Mesenchymal stem cell (in vitro differentiated cells and primary cell): ENCODE data around the gene FLRT2.

Experiments
- DNase-seq: peaks from one replicate; pipeline ENCODE4 v3.0.0-alpha.2; 2013
- H2AFZ ChIP-seq: one replicate; pipeline ENCODE4 v1.6.1; 2013; ENCODE audit warnings: low read depth, mild to moderate bottlenecking, control low read depth, inconsistent platforms, low read length, moderate library complexity
- H2AK5ac ChIP-seq: 2 replicates; pipeline ENCODE4 v1.6.1; 2013; ENCODE audit warnings: low read length, moderate library complexity, mild to moderate bottlenecking, inconsistent platforms; ENCODE audit not compliant: severe bottlenecking
- H2BK120ac ChIP-seq: one replicate; pipeline ENCODE4 v1.6.1; 2013; ENCODE audit warnings: low read depth, mild to moderate bottlenecking, inconsistent platforms, low read length, moderate library complexity
- H2BK12ac ChIP-seq, 2 experiments: one replicate each; pipeline ENCODE4 v1.6.1; 2013; ENCODE audit warnings: inconsistent platforms in 2 of 2, low read length in 2 of 2, mild to moderate bottlenecking in 2 of 2, moderate library complexity in 2 of 2, control low read depth in 1 of 2
- H2BK15ac ChIP-seq: one replicate; pipeline ENCODE4 v1.6.1; 2013; ENCODE audit warnings: mild to moderate bottlenecking, low read depth, inconsistent platforms; ENCODE audit not compliant: poor library complexity, severe bottlenecking
- H2BK5ac ChIP-seq: 2 replicates; pipeline ENCODE4 v1.6.1; 2013; ENCODE audit warnings: low read depth, mild to moderate bottlenecking, low read length, control low read depth, inconsistent platforms; ENCODE audit not compliant: poor library complexity, severe bottlenecking
- H3K14ac ChIP-seq, 2 experiments: one replicate each; pipeline ENCODE4 v1.6.1; 2013; ENCODE audit warnings: inconsistent platforms in 2 of 2, low read length in 2 of 2, control low read depth in 1 of 2, mild to moderate bottlenecking in 1 of 2, moderate library complexity in 1 of 2
- H3K18ac ChIP-seq, 2 experiments: one replicate each; pipeline ENCODE4 v1.6.1; 2013; ENCODE audit warnings: inconsistent platforms in 2 of 2, low read length in 2 of 2, control low read depth in 1 of 2, low read depth in 1 of 2, mild to moderate bottlenecking in 1 of 2
- H3K23ac ChIP-seq, 2 experiments: one replicate each; pipeline ENCODE4 v1.6.1; 2013; ENCODE audit warnings: inconsistent platforms in 2 of 2, low read length in 2 of 2, mild to moderate bottlenecking in 2 of 2, moderate library complexity in 2 of 2, control low read depth in 1 of 2
- H3K27ac ChIP-seq: 2 replicates; pipeline ENCODE4 v1.5.1; 2013; ENCODE audit warnings: mild to moderate bottlenecking, moderate library complexity, low read length, control low read depth, inconsistent platforms; ENCODE audit not compliant: poor library complexity, severe bottlenecking
- H3K27me3 ChIP-seq, 2 experiments: 2 replicates each; pipeline versions ENCODE4 v1.6.1 to v1.7.0; 2013; ENCODE audit warnings: low read length in 2 of 2, mild to moderate bottlenecking in 2 of 2, moderate library complexity in 2 of 2, control low read depth in 1 of 2, inconsistent platforms in 1 of 2; ENCODE audit not compliant: control insufficient read depth in 1 of 2, insufficient read depth in 1 of 2
- H3K36me3 ChIP-seq, 2 experiments: 2 replicates each; pipeline versions ENCODE4 v1.6.1 to v1.7.0; 2013; ENCODE audit warnings: low read length in 2 of 2, control low read depth in 1 of 2, inconsistent platforms in 1 of 2, low read depth in 1 of 2, mild to moderate bottlenecking in 1 of 2; ENCODE audit not compliant: insufficient read depth in 2 of 2, control insufficient read depth in 1 of 2
- H3K4ac ChIP-seq, 2 experiments: one replicate each; pipeline ENCODE4 v1.6.1; 2013; ENCODE audit warnings: inconsistent platforms in 2 of 2, low read length in 2 of 2, mild to moderate bottlenecking in 2 of 2, moderate library complexity in 2 of 2, control low read depth in 1 of 2, low read depth in 1 of 2
- H3K4me1 ChIP-seq: 2 replicates; pipeline ENCODE4 v1.6.1; 2013; ENCODE audit warnings: low read depth, low read length, control low read depth; ENCODE audit not compliant: control insufficient read depth, insufficient read depth
- H3K4me2 ChIP-seq: 2 replicates; pipeline ENCODE4 v1.6.1; 2013; ENCODE audit warnings: low read length, mild to moderate bottlenecking, inconsistent platforms; ENCODE audit not compliant: poor library complexity, severe bottlenecking
- H3K4me3 ChIP-seq, 2 experiments: 2 replicates each; pipeline versions ENCODE4 v1.5.1 to v1.7.0; 2013; ENCODE audit warnings: low read length in 2 of 2, mild to moderate bottlenecking in 2 of 2, control low read depth in 1 of 2, low read depth in 1 of 2; ENCODE audit not compliant: insufficient read depth in 1 of 2
- H3K79me1 ChIP-seq: replicated peaks from 2 replicates; pipeline ENCODE4 v1.6.1; 2013; ENCODE audit warnings: mild to moderate bottlenecking, control low read depth, low read length, inconsistent platforms; ENCODE audit not compliant: poor library complexity, severe bottlenecking
- H3K9ac ChIP-seq: 2 replicates; pipeline ENCODE4 v1.7.0; 2013; ENCODE audit warnings: mild to moderate bottlenecking, low read length, moderate library complexity
- H3K9me3 ChIP-seq: 2 replicates; pipeline ENCODE4 v1.7.0; 2013; ENCODE audit warnings: mild to moderate bottlenecking, low read length; ENCODE audit not compliant: control insufficient read depth
- H4K8ac ChIP-seq: one replicate; pipeline ENCODE4 v1.6.1; 2013; ENCODE audit warnings: inconsistent platforms, mild to moderate bottlenecking, low read length, moderate library complexity
- H4K91ac ChIP-seq: one replicate; pipeline ENCODE4 v1.6.1; 2013; ENCODE audit warnings: mild to moderate bottlenecking, low read length, inconsistent platforms
- WGBS: methylation state at CpG from one replicate; pipeline ENCODE4 v1.1.7; 2013; ENCODE audit warnings: mixed read lengths; 5-methylcytosine and 5-hydroxymethylcytosine counted together

Gene FLRT2

GRCh38 chr14:85596562-85596961 lies 66.6 kb downstream of the FLRT2 start:
- Histone ChIP-seq H3K23ac (no peak overlapping the region), H3K18ac (no peak overlapping the region), H3K4me3 (no peak overlapping the region), H2BK12ac (no peak overlapping the region), H3K36me3 (peaks cover 0 to 42% of the 10 kb centered on the region in 2 experiments), H3K79me1 (peaks cover 1% of the 10 kb centered on the region), H2AFZ (no peak overlapping the region), H3K4me1 (peaks cover 1% of the 10 kb centered on the region), H2BK15ac (no peak overlapping the region), H3K27ac (no peak overlapping the region), H3K4me2 (no peak overlapping the region), H3K4ac (no peak overlapping the region), H4K8ac (no peak overlapping the region), H2AK5ac (no peak overlapping the region), H3K9me3 (no peaks in the 10 kb centered on the region), H3K27me3 (no peaks in the 10 kb centered on the region), H2BK5ac (no peak overlapping the region), H4K91ac (no peak overlapping the region), H2BK120ac (no peak overlapping the region), H3K9ac (no peak overlapping the region), H3K14ac (no peak overlapping the region)
- no peak for DNase-seq
- WGBS, result 97% methylated on average over 2 of the region's 4 CpGs

GRCh38 chr14:85597701-85598100 lies 67.8 kb downstream of the FLRT2 start:
- H2BK12ac ChIP-seq, result no peak overlapping the region
- H3K14ac ChIP-seq, result no peak overlapping the region
- H2BK5ac ChIP-seq, result no peak overlapping the region
- DNase-seq, result peak; percentile 14
- H2AFZ ChIP-seq, result no peak overlapping the region
- no peak overlapping the region for H3K4ac ChIP-seq
- no peak overlapping the region for H2AK5ac ChIP-seq
- peaks cover 1% of the 10 kb centered on the region for H3K4me1 ChIP-seq
- H3K27me3 ChIP-seq, result no peaks in the 10 kb centered on the region
- no peak overlapping the region for H4K91ac ChIP-seq
- peaks cover 0 to 42% of the 10 kb centered on the region in 2 experiments for H3K36me3 ChIP-seq
- no peak overlapping the region for H3K4me2 ChIP-seq
- peaks cover 3% of the 10 kb centered on the region for H3K79me1 ChIP-seq
- no peak overlapping the region for H3K18ac ChIP-seq
- H3K23ac ChIP-seq, result no peak overlapping the region
- no peak overlapping the region for H4K8ac ChIP-seq
- H2BK120ac ChIP-seq, result no peak overlapping the region
- 89% methylated on average over 3 of the region's 3 CpGs for WGBS
- H3K4me3 ChIP-seq, result no peak overlapping the region
- no peaks in the 10 kb centered on the region for H3K9me3 ChIP-seq
- no peak overlapping the region for H3K9ac ChIP-seq
- H2BK15ac ChIP-seq, result no peak overlapping the region
- no peak overlapping the region for H3K27ac ChIP-seq

- no peaks in the 10 kb centered on the region for H3K27me3 ChIP-seq
- peaks cover 3% of the 10 kb centered on the region for H3K79me1 ChIP-seq
- no peaks in the 10 kb centered on the region for H3K9me3 ChIP-seq
- no peak overlapping the region for H3K9ac ChIP-seq
- H3K36me3 ChIP-seq, result peaks cover 0 to 36% of the 10 kb centered on the region in 2 experiments
- H3K4me2 ChIP-seq, result no peak overlapping the region
- H2AFZ ChIP-seq, result no peak overlapping the region
- H2BK15ac ChIP-seq, result no peak overlapping the region
- WGBS, result 75% methylated on average over 5 of the region's 5 CpGs
- no peak overlapping the region for H2AK5ac ChIP-seq
- no peak overlapping the region for H2BK12ac ChIP-seq
- no peak overlapping the region for H3K18ac ChIP-seq
- H3K4ac ChIP-seq, result no peak overlapping the region
- peak; percentile 68 for DNase-seq
- H2BK5ac ChIP-seq, result no peak overlapping the region
- no peak overlapping the region for H4K91ac ChIP-seq
- H3K14ac ChIP-seq, result no peak overlapping the region
- H3K4me3 ChIP-seq, result no peak overlapping the region
- no peak overlapping the region for H3K27ac ChIP-seq
- peaks cover 1% of the 10 kb centered on the region for H3K4me1 ChIP-seq
- no peak overlapping the region for H3K23ac ChIP-seq
- H2BK120ac ChIP-seq, result no peak overlapping the region
- no peak overlapping the region for H4K8ac ChIP-seq
These were observed 70.0 kb downstream of the FLRT2 start for GRCh38 chr14:85599939-85600338.

- Histone ChIP-seq H3K9me3 (no peaks in the 10 kb centered on the region), H3K23ac (no peak overlapping the region), H3K27me3 (no peaks in the 10 kb centered on the region), H4K8ac (no peak overlapping the region), H2BK15ac (no peak overlapping the region), H3K4me3 (no peak overlapping the region), H3K18ac (no peak overlapping the region), H3K36me3 (peaks cover 0 to 31% of the 10 kb centered on the region in 2 experiments), H2AFZ (no peak overlapping the region), H3K14ac (no peak overlapping the region), H2BK120ac (no peak overlapping the region), H3K79me1 (peaks cover 3% of the 10 kb centered on the region), H2AK5ac (no peak overlapping the region), H3K9ac (no peak overlapping the region), H2BK5ac (no peak overlapping the region), H3K4me1 (peaks cover 1% of the 10 kb centered on the region), H2BK12ac (no peak overlapping the region), H4K91ac (no peak overlapping the region), H3K27ac (no peak overlapping the region), H3K4me2 (no peak overlapping the region), H3K4ac (no peak overlapping the region)
- 79% methylated on average over 1 of the region's 1 CpG for WGBS
- peak; percentile 20 for DNase-seq
These were observed 71.3 kb downstream of the FLRT2 start for GRCh38 chr14:85601246-85601645.
